Fibroblast of lung (primary cell): ENCODE measurements around the gene GATAD1.

Experiments
- CTCF ChIP-seq, 2 donors: IDR thresholded peaks in 1 of 2; conservative IDR thresholded peaks in 1 of 2; 1 replicate in 1 of 2; 2 replicates in 1 of 2; pipeline ENCODE4 v1.5.1; 2011 to 2012; ENCODE audit warnings: low read length in 2 of 2, control low read depth in 1 of 2, inconsistent platforms in 1 of 2, low read depth in 1 of 2, mild to moderate bottlenecking in 1 of 2
- EZH2 ChIP-seq: IDR thresholded peaks from 2 replicates; pipeline ENCODE4 v1.5.1; 2012; ENCODE audit warnings: low read length, control low read depth, mild to moderate bottlenecking; ENCODE audit errors: missing control alignments

GRCh38 chr7:92404170-92404614 lies 43.1 kb upstream of the GATAD1 start:
- no peak for TF ChIP-seq EZH2
- TF ChIP-seq CTCF (conservative IDR thresholded peaks at IDR 0.05 in 1 of 2, IDR thresholded peaks at IDR 0.05 in 1 of 2; ENCODE audit: low read depth in 1 of 2, low read length in 2 of 2), result no peak
